LNCaP clone FGC (cell line): ENCODE results near the gene NETO2.
"Not testable (repeated sequence)": the region's sequence is repeated elsewhere in the genome, so short reads cannot be mapped to it uniquely, and the experiment has no call there.

ENCODE experiments used
- DNase-seq: peaks from one replicate; pipeline ENCODE4 v3.0.0-alpha.2; 2011; ENCODE audit warnings: low read depth
- H3K4me3 ChIP-seq: 2 replicates; pipeline ENCODE4 v1.5.1; 2011; ENCODE audit warnings: mild to moderate bottlenecking, low read depth, low read length, control low read depth
- TF ChIP-seq, protein P1 (sequence below): IDR thresholded peaks from 2 replicates; pipeline ENCODE4 v1.5.1; 2012; ENCODE audit warnings: mild to moderate bottlenecking; ENCODE audit not compliant: control insufficient read depth, insufficient read depth; ENCODE audit errors: extremely low read depth

NETO2 gene

DNA sequence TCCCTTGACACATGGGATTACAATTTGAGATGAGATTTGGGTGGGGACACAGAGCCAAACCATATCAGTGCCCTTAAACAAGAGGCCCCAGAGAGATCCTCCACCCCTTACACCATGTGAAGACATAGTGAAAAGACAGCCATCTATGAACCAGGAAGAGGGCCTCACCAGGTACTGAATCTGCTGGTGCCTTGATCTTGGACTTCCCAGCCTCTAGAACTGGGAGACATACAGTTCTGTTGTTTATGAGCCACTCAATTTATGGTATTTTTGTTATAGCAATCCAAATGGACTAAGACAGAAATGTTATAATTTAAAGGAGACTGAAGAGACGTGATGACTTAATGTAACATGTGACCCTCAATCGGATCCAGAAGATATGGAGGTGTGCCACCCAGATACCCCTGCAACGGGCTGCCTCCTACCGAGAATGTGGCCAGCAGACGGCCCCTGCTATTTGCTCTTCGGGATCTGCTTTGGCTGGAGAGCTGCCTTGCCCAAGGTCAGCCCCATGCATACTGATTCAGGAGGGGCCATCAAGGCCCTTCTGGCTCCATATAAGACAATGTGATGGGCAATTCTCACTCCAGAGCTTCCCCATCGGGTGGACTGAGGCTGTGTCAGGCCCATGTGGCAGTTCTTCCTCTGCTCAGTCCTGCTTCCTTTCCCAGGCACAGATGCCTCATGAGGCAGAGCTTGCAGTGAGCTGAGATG lies 80.6 kb downstream of the NETO2 start:
- TF ChIP-seq, protein P1, sequence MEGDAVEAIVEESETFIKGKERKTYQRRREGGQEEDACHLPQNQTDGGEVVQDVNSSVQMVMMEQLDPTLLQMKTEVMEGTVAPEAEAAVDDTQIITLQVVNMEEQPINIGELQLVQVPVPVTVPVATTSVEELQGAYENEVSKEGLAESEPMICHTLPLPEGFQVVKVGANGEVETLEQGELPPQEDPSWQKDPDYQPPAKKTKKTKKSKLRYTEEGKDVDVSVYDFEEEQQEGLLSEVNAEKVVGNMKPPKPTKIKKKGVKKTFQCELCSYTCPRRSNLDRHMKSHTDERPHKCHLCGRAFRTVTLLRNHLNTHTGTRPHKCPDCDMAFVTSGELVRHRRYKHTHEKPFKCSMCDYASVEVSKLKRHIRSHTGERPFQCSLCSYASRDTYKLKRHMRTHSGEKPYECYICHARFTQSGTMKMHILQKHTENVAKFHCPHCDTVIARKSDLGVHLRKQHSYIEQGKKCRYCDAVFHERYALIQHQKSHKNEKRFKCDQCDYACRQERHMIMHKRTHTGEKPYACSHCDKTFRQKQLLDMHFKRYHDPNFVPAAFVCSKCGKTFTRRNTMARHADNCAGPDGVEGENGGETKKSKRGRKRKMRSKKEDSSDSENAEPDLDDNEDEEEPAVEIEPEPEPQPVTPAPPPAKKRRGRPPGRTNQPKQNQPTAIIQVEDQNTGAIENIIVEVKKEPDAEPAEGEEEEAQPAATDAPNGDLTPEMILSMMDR: no peak

DNA sequence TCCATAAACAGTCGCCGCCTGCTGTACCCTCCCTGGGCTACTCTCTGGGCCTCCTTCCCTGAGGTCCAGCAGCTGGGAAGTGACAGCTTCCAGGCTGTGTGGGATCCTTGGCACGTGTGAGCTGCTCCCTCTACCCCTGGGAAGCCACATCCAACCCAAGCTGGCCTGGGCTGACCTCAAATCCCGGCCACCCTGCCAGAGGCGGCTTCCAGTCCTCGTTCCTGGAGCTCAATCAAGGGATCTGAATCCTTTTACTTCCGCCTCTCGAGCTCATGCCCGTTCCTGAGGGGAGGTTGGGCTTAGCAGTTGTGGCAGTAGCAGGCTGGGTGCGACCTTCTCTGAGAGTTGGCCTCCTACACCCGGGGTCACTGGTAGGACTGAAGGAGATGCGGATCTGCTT lies 82.5 kb downstream of the NETO2 start:
- TF ChIP-seq, protein P1: no peak
- DNase-seq: no peak
- H3K4me3 ChIP-seq: no peak overlapping the region

More for the DNA sequence above, 80.6 kb downstream of the NETO2 start:
- H3K4me3 ChIP-seq: no peak overlapping the region
- DNase-seq: no peak

DNA sequence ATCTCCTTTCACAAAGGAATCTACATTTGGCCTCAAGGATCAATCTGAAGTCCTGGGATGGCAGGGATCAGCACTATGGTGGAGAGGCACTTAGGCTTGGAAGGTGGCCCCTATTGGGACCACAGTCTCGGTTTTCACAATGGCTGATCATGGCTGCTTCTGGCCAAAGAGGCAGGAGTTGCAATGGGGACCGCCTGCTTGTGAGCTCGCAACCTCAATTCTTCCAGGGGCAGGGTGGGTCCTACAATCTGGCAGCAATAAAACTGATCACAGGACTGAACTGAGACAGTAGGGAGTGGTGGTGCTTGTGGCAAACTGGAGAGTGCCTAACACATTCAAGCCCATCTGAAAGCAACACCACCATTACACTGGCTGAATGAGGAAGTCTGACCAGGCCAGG lies 83.1 kb downstream of the NETO2 start:
- H3K4me3 ChIP-seq: no peak overlapping the region
- DNase-seq: no peak
- TF ChIP-seq, protein P1: no peak

DNA sequence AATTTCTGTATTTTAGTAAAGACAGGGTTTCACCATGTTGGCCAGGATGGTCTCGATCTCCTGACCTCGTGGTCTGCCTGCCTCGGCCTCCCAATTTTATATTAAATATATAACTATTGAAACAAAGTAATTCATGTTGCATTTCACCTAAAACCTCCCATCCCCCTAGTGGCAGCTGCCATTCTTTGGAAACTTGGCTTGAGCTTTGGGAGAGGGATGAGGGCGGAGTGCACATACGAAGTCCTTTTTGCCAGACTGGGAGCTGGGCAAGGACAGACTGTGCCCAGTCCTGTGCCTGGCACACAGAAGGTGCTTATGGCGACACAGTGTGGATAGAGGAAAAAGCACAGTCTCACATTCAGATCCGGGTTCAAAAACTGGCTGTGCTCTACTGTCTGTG lies 83.8 kb downstream of the NETO2 start:
- TF ChIP-seq, protein P1: no peak
- H3K4me3 ChIP-seq: no peak overlapping the region
- DNase-seq: no peak

DNA sequence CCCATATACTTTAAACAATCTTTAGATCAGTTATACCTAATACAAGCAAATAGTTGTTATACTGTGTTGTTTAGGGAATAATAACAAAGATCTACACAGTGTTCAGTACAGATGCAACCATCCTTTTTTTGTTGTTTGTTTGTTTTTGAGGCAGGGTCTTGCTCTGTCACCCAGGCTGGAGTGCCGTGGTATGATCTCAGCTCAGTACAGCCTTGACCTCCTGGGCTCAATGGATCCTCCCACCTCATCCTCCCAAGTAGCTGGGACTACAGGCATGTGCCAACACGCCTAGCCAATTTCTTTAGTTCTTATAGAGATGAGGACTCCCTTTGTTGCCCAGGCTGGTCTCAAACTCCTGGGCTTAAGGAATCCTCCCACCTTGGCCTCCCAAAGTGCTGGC lies 84.6 kb downstream of the NETO2 start:
- H3K4me3 ChIP-seq, DNase-seq: not testable (repeated sequence)

DNA sequence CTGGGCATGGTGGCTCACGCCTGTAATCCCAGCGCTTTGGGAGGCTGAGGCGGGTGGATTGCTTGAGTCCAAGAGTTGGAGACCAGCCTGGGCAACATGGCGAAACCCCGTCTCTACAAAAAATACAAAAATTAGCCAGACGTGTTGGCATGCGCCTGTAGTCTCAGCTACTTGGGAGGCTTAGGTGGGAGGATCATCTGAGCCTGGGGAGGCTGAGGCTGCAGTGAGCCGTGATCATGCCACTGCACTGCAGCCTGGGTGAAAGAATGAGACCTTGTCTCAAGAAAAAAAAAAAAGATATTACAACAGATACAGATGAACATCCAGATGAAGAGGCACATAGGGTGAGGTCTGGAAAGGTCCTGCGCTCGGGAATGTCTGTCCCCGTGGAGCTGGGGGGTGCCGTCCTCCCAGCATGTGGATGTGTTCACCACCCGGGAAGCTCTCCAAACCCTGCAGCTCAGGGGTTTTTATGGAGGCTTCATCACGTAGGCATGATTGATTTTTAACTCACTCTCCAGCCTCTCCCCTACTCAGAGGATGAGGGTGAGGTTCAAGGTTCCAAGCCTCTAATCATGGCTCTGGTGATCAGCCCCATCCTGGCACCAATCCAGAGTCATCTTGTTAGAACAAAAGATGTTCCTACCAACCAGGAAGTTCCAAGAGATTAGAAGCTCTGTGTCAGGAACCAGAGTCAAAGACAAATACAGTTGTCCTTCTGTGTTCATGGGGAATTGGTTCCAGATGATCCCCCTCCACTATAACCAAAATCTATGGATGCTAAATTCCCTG lies 85.3 kb downstream of the NETO2 start:
- DNase-seq: peak; percentile 63
- no peak overlapping the region for H3K4me3 ChIP-seq
- TF ChIP-seq, protein P1: no peak

DNA sequence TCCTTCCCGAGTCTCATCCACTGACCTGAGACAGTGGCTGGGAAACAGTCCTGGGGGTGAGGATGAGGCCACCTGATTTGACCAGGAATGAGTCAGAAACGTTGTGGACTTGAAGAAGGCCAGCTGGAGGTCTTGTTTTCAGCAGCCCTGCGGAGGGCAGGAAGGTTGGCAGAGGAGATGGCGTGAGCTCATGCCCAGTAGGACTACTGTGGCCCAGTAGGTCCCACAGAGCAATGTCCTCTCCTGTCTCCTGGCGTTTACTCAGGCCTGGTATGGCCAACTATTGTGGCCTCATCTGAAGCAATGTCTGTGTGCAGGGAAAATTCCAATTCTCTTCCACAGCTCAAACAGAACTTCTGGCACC lies 86.1 kb downstream of the NETO2 start:
- TF ChIP-seq, protein P1: no peak
- no peak overlapping the region for H3K4me3 ChIP-seq
- DNase-seq: no peak
